ENCODE measurements around the gene CCDC68.

DNA sequence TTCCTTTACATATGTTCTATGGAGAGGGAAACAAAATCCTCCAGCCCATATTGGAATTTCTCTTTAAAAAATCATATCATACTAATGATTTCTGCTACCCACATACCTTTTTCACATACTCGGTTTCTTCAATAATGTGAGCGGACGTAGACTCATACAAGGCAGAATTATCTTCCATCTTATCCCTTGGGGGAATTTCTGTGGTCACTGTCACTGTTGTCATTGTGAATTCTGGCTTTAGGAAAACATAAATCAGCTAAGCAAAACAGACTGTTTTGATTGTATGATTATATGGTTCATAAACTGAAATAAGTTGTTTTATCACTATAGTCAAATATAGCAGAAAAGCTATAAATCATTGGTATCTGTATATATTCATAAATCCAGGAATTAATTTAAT is 16.7 kb downstream of the CCDC68 start:
- TF ChIP-seq, protein P1, sequence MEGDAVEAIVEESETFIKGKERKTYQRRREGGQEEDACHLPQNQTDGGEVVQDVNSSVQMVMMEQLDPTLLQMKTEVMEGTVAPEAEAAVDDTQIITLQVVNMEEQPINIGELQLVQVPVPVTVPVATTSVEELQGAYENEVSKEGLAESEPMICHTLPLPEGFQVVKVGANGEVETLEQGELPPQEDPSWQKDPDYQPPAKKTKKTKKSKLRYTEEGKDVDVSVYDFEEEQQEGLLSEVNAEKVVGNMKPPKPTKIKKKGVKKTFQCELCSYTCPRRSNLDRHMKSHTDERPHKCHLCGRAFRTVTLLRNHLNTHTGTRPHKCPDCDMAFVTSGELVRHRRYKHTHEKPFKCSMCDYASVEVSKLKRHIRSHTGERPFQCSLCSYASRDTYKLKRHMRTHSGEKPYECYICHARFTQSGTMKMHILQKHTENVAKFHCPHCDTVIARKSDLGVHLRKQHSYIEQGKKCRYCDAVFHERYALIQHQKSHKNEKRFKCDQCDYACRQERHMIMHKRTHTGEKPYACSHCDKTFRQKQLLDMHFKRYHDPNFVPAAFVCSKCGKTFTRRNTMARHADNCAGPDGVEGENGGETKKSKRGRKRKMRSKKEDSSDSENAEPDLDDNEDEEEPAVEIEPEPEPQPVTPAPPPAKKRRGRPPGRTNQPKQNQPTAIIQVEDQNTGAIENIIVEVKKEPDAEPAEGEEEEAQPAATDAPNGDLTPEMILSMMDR (IDR thresholded peaks at IDR 0.05; ENCODE audit: insufficient read depth, low read length) = no peak
- no peak for TF ChIP-seq POLR2AphosphoS5 (IDR thresholded peaks at IDR 0.05; ENCODE audit: low read depth)

All from HL-60 (cell line).